ENCODE measurements around the gene FAM199X.

DNA sequence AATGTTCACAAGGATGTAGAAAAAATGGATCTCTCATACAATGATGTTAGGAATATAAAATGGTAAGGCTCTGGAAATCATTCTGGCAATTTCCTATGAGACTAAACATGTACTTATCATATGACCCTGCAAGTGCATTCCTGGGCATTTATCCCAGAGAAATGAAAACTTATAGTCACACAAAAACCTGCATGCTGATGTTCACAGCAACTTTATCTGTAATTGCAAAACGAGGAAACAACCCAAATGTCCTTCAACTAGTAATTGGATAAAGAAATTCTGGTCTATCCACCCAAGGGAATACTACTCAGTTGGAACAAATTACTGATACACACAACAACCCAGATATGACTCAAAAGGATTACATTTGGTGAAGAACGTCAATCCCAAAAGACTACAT is 39.4 kb upstream of the FAM199X start:
- TF ChIP-seq, protein P1, sequence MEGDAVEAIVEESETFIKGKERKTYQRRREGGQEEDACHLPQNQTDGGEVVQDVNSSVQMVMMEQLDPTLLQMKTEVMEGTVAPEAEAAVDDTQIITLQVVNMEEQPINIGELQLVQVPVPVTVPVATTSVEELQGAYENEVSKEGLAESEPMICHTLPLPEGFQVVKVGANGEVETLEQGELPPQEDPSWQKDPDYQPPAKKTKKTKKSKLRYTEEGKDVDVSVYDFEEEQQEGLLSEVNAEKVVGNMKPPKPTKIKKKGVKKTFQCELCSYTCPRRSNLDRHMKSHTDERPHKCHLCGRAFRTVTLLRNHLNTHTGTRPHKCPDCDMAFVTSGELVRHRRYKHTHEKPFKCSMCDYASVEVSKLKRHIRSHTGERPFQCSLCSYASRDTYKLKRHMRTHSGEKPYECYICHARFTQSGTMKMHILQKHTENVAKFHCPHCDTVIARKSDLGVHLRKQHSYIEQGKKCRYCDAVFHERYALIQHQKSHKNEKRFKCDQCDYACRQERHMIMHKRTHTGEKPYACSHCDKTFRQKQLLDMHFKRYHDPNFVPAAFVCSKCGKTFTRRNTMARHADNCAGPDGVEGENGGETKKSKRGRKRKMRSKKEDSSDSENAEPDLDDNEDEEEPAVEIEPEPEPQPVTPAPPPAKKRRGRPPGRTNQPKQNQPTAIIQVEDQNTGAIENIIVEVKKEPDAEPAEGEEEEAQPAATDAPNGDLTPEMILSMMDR (conservative IDR thresholded peaks at IDR 0.05), result no peak
- TF ChIP-seq ZFX (IDR thresholded peaks at IDR 0.05), result no peak
